K562 (cell line): Measurements from ENCODE around the gene DMXL1. TPM values are rescaled to one million over a fixed set of nuclear protein-coding genes. Genes with fewer than 3 reads are reported as not detected.

Source experiments
- BRD4 ChIP-seq: fragments of 200-600 bp; sonication (generic); IDR thresholded peaks from 2 replicates; pipeline ENCODE4 v1.6.1; 2017; ENCODE audit warnings: inconsistent platforms
- CBX2 ChIP-seq: fragments of 200-600 bp; sonication (generic); IDR thresholded peaks from one replicate; pipeline ENCODE4 v1.6.1; 2012; ENCODE audit warnings: mild to moderate bottlenecking, low read length, inconsistent platforms; ENCODE audit not compliant: insufficient read depth, poor library complexity, severe bottlenecking
- CREB1 ChIP-seq, 2 experiments: sonication (generic) in 1 of 2; formaldehyde crosslinking in 1 of 2; IDR thresholded peaks; 2 replicates each; pipeline versions ENCODE4 v1.6.1 to v1.8.0; 2012 to 2022; ENCODE audit warnings: inconsistent platforms in 1 of 2, mild to moderate bottlenecking in 1 of 2, missing genetic modification reagents in 1 of 2, moderate library complexity in 1 of 2
- ESRRA ChIP-seq: fragments of 450-650 bp; IDR thresholded peaks from 2 replicates; pipeline ENCODE4 v1.6.1; 2014; ENCODE audit warnings: low read depth, mild to moderate bottlenecking, moderate library complexity, borderline replicate concordance
- HCFC1 ChIP-seq: IDR thresholded peaks from 2 replicates; pipeline ENCODE4 v1.6.1; 2012; ENCODE audit warnings: low read depth, low read length, improper control_type of control experiment
- NONO ChIP-seq, 2 experiments: fragments of 200-400 bp in 1 of 2; fragments of 450-650 bp in 1 of 2; formaldehyde crosslinking in 1 of 2; IDR thresholded peaks; 2 replicates each; pipeline ENCODE4 v1.6.1; 2017; ENCODE audit warnings: low read depth in 2 of 2, mild to moderate bottlenecking in 2 of 2, moderate library complexity in 2 of 2, low read length in 1 of 2
- PHB ChIP-seq: fragments of 250-450 bp; sonication (Bioruptor Pico); IDR thresholded peaks from 2 replicates; pipeline ENCODE4 v1.5.0; 2021
- TAF1 ChIP-seq: IDR thresholded peaks from 2 replicates; pipeline ENCODE4 v1.6.1; 2011; ENCODE audit warnings: mild to moderate bottlenecking, low read length, moderate library complexity; ENCODE audit not compliant: insufficient read depth, control insufficient read depth, severe bottlenecking; ENCODE audit errors: extremely low read depth
- TAF9B ChIP-seq: fragments of 450-650 bp; IDR thresholded peaks from 2 replicates; pipeline ENCODE4 v1.6.1; 2018; ENCODE audit warnings: mild to moderate bottlenecking; ENCODE audit not compliant: partially characterized antibody
- ZNF175 ChIP-seq: fragments of 200-800 bp; sonication (Bioruptor generic); IDR thresholded peaks from 2 replicates; pipeline ENCODE4 v1.6.1; 2016; ENCODE audit warnings: low read depth, mild to moderate bottlenecking, missing genetic modification characterization, missing compliant biosample characterization
- polyA plus RNA-seq, 8 experiments: library from polyadenylated mRNA; depleted of rRNA in 4 of 8; stranded (reverse) in 5 of 8; unstranded in 3 of 8; fragments of >200 nt; fragmentation: Nextera tagmentation in 2 of 8; fragmentation: Illumina TruSeq in 1 of 8; extraction: Ambion mirVana in 2 of 8; extraction: Trizol in 1 of 8; gene quantifications; 2 replicates each; pipeline versions ENCODE4 v1.2.1 to v1.2.3, GENCODE V29; 2011 to 2014; ENCODE audit warnings: inconsistent platforms in 1 of 8, missing spikeins in 1 of 8
- total RNA-seq, 7 experiments: library from RNA; depleted of rRNA in 6 of 7; stranded (reverse); fragments of >200 nt in 6 of 7; fragmentation: Illumina TruSeq in 2 of 7; extraction: Trizol in 2 of 7; gene quantifications; 2 replicates each; pipeline versions ENCODE4 v1.2.1 to v1.2.3, GENCODE V29; 2011 to 2021; ENCODE audit warnings: low replicate concordance in 1 of 7
- TF ChIP-seq, protein P1 (sequence below): fragments of 450-650 bp; IDR thresholded peaks from 2 replicates; pipeline ENCODE4 v1.6.1; 2016; ENCODE audit warnings: mild to moderate bottlenecking, moderate library complexity
- TF ChIP-seq, protein P2 (sequence below): fragments of 450-650 bp; IDR thresholded peaks from 2 replicates; pipeline ENCODE4 v1.7.1; 2018; ENCODE audit warnings: mild to moderate bottlenecking, low read depth; ENCODE audit not compliant: partially characterized antibody

The DMXL1 gene
- total and polyA plus RNA-seq, 9 of the 15 experiments (the other 6 are each of a cell fraction or from before 2014, with no cell fraction given): 8.3 to 40.3 (median 30.6) TPM

DNA sequence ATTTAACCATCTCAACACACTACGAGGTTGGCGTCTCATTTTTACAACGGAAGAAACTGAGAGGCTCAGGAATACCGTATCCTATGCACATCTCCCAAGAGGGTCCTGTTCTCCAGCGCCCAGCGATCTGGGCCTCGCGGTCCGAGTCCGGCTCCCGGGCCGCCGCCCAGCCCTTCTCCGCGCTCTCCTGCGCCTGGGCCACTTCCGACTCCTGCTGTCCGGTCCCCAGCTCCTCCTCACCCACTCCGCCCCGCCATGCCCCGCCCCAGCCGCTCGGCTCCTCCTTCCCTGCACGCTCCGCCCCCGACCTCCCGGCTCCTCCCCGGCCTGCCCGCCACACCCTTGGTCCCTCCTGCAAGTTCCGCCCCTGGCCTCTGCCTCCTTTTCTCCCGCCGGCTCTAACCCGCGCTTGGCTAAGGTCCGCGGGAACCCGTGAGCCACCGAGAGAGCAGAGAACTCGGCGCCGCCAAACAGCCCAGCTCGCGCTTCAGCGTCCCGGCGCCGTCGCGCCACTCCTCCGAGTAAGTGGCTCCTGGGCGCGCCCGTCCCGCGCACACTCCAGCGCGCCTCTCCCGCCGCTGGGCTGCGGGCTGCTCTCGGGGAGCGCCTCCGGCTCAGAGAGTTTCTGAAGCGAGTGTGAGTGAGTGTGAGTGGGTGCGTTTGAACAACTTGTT is 197.6 kb downstream of the DMXL1 start (continued):
- TF ChIP-seq PHB (CRISPR knock-in tag) (no peak), TAF9B (peak; percentile 43), NONO (IDR thresholded peaks at IDR 0.05; ENCODE audit: low read depth in 2 of 2, low read length in 1 of 2) (peak in 1 of 2 experiments; percentile 33; a peak in 1 of 4 replicates), TAF1 (peak; percentile 73), ZNF175 (no peak), CBX2 (no peak), BRD4 (0 out of 2 replicates have a peak, but pooled peaks have one; percentile 66), CREB1 (IDR thresholded peaks at IDR 0.05) (peak; percentile 56), CREB1 (CRISPR knock-in tag; IDR thresholded peaks at IDR 0.05) (peak; percentile 70), HCFC1 (peak; percentile 27), ESRRA (no peak)
- TF ChIP-seq, protein P1, sequence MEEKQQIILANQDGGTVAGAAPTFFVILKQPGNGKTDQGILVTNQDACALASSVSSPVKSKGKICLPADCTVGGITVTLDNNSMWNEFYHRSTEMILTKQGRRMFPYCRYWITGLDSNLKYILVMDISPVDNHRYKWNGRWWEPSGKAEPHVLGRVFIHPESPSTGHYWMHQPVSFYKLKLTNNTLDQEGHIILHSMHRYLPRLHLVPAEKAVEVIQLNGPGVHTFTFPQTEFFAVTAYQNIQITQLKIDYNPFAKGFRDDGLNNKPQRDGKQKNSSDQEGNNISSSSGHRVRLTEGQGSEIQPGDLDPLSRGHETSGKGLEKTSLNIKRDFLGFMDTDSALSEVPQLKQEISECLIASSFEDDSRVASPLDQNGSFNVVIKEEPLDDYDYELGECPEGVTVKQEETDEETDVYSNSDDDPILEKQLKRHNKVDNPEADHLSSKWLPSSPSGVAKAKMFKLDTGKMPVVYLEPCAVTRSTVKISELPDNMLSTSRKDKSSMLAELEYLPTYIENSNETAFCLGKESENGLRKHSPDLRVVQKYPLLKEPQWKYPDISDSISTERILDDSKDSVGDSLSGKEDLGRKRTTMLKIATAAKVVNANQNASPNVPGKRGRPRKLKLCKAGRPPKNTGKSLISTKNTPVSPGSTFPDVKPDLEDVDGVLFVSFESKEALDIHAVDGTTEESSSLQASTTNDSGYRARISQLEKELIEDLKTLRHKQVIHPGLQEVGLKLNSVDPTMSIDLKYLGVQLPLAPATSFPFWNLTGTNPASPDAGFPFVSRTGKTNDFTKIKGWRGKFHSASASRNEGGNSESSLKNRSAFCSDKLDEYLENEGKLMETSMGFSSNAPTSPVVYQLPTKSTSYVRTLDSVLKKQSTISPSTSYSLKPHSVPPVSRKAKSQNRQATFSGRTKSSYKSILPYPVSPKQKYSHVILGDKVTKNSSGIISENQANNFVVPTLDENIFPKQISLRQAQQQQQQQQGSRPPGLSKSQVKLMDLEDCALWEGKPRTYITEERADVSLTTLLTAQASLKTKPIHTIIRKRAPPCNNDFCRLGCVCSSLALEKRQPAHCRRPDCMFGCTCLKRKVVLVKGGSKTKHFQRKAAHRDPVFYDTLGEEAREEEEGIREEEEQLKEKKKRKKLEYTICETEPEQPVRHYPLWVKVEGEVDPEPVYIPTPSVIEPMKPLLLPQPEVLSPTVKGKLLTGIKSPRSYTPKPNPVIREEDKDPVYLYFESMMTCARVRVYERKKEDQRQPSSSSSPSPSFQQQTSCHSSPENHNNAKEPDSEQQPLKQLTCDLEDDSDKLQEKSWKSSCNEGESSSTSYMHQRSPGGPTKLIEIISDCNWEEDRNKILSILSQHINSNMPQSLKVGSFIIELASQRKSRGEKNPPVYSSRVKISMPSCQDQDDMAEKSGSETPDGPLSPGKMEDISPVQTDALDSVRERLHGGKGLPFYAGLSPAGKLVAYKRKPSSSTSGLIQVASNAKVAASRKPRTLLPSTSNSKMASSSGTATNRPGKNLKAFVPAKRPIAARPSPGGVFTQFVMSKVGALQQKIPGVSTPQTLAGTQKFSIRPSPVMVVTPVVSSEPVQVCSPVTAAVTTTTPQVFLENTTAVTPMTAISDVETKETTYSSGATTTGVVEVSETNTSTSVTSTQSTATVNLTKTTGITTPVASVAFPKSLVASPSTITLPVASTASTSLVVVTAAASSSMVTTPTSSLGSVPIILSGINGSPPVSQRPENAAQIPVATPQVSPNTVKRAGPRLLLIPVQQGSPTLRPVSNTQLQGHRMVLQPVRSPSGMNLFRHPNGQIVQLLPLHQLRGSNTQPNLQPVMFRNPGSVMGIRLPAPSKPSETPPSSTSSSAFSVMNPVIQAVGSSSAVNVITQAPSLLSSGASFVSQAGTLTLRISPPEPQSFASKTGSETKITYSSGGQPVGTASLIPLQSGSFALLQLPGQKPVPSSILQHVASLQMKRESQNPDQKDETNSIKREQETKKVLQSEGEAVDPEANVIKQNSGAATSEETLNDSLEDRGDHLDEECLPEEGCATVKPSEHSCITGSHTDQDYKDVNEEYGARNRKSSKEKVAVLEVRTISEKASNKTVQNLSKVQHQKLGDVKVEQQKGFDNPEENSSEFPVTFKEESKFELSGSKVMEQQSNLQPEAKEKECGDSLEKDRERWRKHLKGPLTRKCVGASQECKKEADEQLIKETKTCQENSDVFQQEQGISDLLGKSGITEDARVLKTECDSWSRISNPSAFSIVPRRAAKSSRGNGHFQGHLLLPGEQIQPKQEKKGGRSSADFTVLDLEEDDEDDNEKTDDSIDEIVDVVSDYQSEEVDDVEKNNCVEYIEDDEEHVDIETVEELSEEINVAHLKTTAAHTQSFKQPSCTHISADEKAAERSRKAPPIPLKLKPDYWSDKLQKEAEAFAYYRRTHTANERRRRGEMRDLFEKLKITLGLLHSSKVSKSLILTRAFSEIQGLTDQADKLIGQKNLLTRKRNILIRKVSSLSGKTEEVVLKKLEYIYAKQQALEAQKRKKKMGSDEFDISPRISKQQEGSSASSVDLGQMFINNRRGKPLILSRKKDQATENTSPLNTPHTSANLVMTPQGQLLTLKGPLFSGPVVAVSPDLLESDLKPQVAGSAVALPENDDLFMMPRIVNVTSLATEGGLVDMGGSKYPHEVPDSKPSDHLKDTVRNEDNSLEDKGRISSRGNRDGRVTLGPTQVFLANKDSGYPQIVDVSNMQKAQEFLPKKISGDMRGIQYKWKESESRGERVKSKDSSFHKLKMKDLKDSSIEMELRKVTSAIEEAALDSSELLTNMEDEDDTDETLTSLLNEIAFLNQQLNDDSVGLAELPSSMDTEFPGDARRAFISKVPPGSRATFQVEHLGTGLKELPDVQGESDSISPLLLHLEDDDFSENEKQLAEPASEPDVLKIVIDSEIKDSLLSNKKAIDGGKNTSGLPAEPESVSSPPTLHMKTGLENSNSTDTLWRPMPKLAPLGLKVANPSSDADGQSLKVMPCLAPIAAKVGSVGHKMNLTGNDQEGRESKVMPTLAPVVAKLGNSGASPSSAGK: peak; percentile 80
- TF ChIP-seq, protein P2, sequence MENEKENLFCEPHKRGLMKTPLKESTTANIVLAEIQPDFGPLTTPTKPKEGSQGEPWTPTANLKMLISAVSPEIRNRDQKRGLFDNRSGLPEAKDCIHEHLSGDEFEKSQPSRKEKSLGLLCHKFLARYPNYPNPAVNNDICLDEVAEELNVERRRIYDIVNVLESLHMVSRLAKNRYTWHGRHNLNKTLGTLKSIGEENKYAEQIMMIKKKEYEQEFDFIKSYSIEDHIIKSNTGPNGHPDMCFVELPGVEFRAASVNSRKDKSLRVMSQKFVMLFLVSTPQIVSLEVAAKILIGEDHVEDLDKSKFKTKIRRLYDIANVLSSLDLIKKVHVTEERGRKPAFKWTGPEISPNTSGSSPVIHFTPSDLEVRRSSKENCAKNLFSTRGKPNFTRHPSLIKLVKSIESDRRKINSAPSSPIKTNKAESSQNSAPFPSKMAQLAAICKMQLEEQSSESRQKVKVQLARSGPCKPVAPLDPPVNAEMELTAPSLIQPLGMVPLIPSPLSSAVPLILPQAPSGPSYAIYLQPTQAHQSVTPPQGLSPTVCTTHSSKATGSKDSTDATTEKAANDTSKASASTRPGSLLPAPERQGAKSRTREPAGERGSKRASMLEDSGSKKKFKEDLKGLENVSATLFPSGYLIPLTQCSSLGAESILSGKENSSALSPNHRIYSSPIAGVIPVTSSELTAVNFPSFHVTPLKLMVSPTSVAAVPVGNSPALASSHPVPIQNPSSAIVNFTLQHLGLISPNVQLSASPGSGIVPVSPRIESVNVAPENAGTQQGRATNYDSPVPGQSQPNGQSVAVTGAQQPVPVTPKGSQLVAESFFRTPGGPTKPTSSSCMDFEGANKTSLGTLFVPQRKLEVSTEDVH: no peak
